ENCODE data around the gene GMDS. TPM values are rescaled to one million over a fixed set of nuclear protein-coding genes. Genes with fewer than 3 reads are reported as not detected.

Gene GMDS
- total RNA-seq, 3 donors from 2014 or later (not counting 1 experiment from before 2014, with no cell fraction given): 23.6 to 31.0 (median 26.4) TPM

DNA sequence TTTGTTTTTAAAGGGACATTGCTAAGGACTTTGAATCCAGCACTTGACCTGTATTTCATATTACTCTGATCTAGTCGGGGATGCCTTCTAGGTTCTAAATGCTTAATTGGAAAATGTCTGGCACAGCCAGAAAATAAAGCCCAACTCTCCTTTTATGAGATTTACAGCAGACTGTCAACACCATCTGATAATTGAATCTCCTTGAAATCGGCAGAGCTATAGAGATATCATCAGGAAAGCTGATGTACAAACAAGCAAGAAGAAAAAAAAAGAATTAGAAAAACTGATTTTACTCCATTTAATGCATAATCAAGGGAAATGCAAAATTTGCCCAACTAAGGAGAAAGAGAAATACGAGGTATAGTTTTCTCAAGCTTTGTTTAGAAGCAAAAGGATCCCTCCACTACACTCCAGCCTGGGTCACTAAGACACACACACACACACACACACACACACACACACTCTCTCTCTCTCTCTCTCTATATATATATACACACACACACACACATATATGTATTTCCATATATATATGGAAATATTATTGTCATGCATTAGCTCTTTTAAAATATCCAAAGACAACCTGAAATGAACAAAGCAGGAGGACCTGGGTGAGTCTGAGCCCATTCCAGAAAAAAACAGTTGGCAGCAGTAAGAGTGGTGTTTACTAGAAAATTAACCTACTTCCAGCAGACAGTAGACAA, 645.2 kb downstream of the GMDS start:
- H3K36me3 Mint-ChIP-seq: no peaks in the 10 kb centered on the region
- no peak overlapping the region for H3K4me3 Mint-ChIP-seq
- no peak overlapping the region for H3K27ac ChIP-seq (ENCODE audit: low read length)
- no peak for DNase-seq
- no peaks in the 10 kb centered on the region for H3K9me3 ChIP-seq (ENCODE audit: control insufficient read depth, insufficient read depth, low read length)
- H3K4me3 ChIP-seq (ENCODE audit: low read length): no peak overlapping the region
- H3K4me1 ChIP-seq (ENCODE audit: control insufficient read depth, insufficient read depth, low read length): peaks cover 23% of the 10 kb centered on the region
- H3K36me3 ChIP-seq (ENCODE audit: control insufficient read depth, insufficient read depth, low read length): no peaks in the 10 kb centered on the region
- TF ChIP-seq, protein P1, sequence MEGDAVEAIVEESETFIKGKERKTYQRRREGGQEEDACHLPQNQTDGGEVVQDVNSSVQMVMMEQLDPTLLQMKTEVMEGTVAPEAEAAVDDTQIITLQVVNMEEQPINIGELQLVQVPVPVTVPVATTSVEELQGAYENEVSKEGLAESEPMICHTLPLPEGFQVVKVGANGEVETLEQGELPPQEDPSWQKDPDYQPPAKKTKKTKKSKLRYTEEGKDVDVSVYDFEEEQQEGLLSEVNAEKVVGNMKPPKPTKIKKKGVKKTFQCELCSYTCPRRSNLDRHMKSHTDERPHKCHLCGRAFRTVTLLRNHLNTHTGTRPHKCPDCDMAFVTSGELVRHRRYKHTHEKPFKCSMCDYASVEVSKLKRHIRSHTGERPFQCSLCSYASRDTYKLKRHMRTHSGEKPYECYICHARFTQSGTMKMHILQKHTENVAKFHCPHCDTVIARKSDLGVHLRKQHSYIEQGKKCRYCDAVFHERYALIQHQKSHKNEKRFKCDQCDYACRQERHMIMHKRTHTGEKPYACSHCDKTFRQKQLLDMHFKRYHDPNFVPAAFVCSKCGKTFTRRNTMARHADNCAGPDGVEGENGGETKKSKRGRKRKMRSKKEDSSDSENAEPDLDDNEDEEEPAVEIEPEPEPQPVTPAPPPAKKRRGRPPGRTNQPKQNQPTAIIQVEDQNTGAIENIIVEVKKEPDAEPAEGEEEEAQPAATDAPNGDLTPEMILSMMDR (IDR thresholded peaks at IDR 0.05): no peak
- peaks cover 72 to 73% of the 10 kb centered on the region in 2 donors for H3K27me3 Mint-ChIP-seq (ENCODE audit: low read depth in 2 of 2)
- peaks cover 5% of the 10 kb centered on the region in 2 donors for H3K4me1 Mint-ChIP-seq
- WGBS (ENCODE audit: insufficient coverage): 89% methylated on average over 1 of the region's 3 CpGs
- no peaks in the 10 kb centered on the region for H3K9me3 Mint-ChIP-seq
- intact Hi-C loops (cut with micrococcal nuclease): no loop called here
- peaks cover 36% of the 10 kb centered on the region for H3K27me3 ChIP-seq (ENCODE audit: control insufficient read depth, insufficient read depth, low read length)
- ATAC-seq: no peak
- no peak overlapping the region for H3K27ac Mint-ChIP-seq

DNA sequence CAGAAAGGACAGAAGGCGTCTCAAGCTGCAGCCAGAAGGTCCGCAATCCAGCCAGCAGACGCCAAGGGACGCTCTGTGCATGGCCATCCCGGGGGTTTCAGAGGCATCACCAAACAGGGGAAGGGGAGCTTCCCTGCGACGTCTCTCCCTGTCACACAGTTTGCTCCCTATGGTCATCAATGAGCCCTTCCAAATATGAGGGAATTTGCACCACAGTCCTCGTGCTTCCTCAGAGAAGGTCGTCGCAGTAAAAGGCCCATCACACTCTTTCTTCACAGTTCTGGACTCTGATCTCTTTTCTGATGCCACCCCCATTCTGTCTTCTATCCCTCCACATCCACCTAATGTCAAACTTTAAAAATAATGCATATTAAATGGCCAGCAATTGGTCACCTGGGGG, 645.9 kb downstream of the GMDS start:
- no peak overlapping the region for H3K27ac ChIP-seq (ENCODE audit: low read length)

DNA sequence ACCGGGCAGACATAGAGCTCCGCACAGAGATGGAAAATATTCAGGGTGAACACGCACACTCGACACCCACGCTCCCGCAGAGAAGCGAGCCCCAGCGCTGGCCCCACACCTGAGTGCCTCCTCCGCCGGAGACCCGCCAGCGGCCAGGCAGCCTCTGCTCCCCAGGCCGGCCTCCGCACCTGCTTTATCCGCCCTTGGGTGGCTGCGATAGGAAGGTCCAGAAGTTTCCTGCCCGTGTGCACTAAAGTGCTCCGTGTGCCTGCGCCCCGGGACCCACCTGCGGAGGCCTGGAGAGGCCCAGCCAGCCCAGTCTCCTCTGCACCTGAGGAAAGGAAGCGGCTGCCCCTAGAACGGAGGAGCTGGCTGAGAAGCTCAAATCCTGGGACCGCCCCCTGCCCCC, 646.5 kb downstream of the GMDS start:
- Mint-ChIP-seq H3K36me3 (no peaks in the 10 kb centered on the region), H3K4me1 (peaks cover 4 to 5% of the 10 kb centered on the region in 2 donors), H3K27me3 (ENCODE audit: low read depth in 2 of 2) (peaks cover 75 to 81% of the 10 kb centered on the region in 2 donors), H3K4me3 (no peak overlapping the region), H3K27ac (no peak overlapping the region), H3K9me3 (no peaks in the 10 kb centered on the region)
- DNase-seq: no peak
- Histone ChIP-seq H3K9me3 (ENCODE audit: control insufficient read depth, insufficient read depth, low read length) (no peaks in the 10 kb centered on the region), H3K4me1 (ENCODE audit: control insufficient read depth, insufficient read depth, low read length) (peaks cover 11% of the 10 kb centered on the region), H3K27ac (ENCODE audit: low read length) (no peak overlapping the region), H3K36me3 (ENCODE audit: control insufficient read depth, insufficient read depth, low read length) (no peaks in the 10 kb centered on the region), H3K27me3 (ENCODE audit: control insufficient read depth, insufficient read depth, low read length) (peaks cover 28% of the 10 kb centered on the region), H3K4me3 (ENCODE audit: low read length) (no peak overlapping the region)
- intact Hi-C loops (cut with micrococcal nuclease): loop anchor here (5.0 kb wide), 1 partner anchor 848 kb away; no protein-coding TSS in a partner anchor
- TF ChIP-seq, protein P1 (IDR thresholded peaks at IDR 0.05): no peak
- WGBS (ENCODE audit: insufficient coverage): 92% methylated on average over 24 of the region's 24 CpGs
- no peak for ATAC-seq

More for the DNA sequence above, 645.9 kb downstream of the GMDS start:
- no peaks in the 10 kb centered on the region for H3K36me3 Mint-ChIP-seq
- Histone ChIP-seq H3K4me3 (ENCODE audit: low read length) (no peak overlapping the region), H3K9me3 (ENCODE audit: control insufficient read depth, insufficient read depth, low read length) (no peaks in the 10 kb centered on the region), H3K27me3 (ENCODE audit: control insufficient read depth, insufficient read depth, low read length) (peaks cover 32% of the 10 kb centered on the region), H3K36me3 (ENCODE audit: control insufficient read depth, insufficient read depth, low read length) (no peaks in the 10 kb centered on the region), H3K4me1 (ENCODE audit: control insufficient read depth, insufficient read depth, low read length) (peaks cover 16% of the 10 kb centered on the region)
- TF ChIP-seq, protein P1 (IDR thresholded peaks at IDR 0.05): no peak
- H3K4me1 Mint-ChIP-seq: peaks cover 4 to 5% of the 10 kb centered on the region in 2 donors
- DNase-seq (no peak), ATAC-seq (no peak)
- WGBS (ENCODE audit: insufficient coverage): 92% methylated on average over 10 of the region's 10 CpGs
- intact Hi-C loops (cut with micrococcal nuclease): loop anchor here (5.0 kb wide), 1 partner anchor 848 kb away; no protein-coding TSS in a partner anchor
- peaks cover 72 to 76% of the 10 kb centered on the region in 2 donors for H3K27me3 Mint-ChIP-seq (ENCODE audit: low read depth in 2 of 2)
- H3K9me3 Mint-ChIP-seq: no peaks in the 10 kb centered on the region
- no peak overlapping the region for H3K4me3 Mint-ChIP-seq
- no peak overlapping the region for H3K27ac Mint-ChIP-seq
